MCF 10A (cell line): ENCODE results near the gene CHRND. TPM values are rescaled to one million over a fixed set of nuclear protein-coding genes. Genes with fewer than 3 reads are reported as not detected.

Source experiments
- BruUV-seq: library from RNA; stranded (reverse); fragments of 400-500 nt; replicated peaks from 2 replicates; lab custom pipeline; 2021; lab: Mats Ljungman, UMichigan
- CTCF ChIA-PET: fragments of 300-600 bp; sonication (Branson Sonifier 250); formaldehyde crosslinking; extraction: SDS; loops from one replicate; lab custom pipeline; 2021; ENCODE audit warnings: antibody characterized with exemption, inconsistent platforms; lab: Yijun Ruan, JAX
- POLR2A ChIA-PET: fragments of 300-600, 350-650 bp; sonication (Branson Sonifier 250); formaldehyde crosslinking; extraction: SDS; loops from one replicate; lab custom pipeline; 2020; ENCODE audit warnings: antibody characterized with exemption, inconsistent platforms; lab: Yijun Ruan, JAX
- DNase-seq: peaks from one replicate; pipeline ENCODE4 v3.0.0-alpha.2; 2018; ENCODE audit not compliant: unreplicated experiment
- H3K27ac Mint-ChIP-seq: one replicate; pipeline ENCODE4 v1.8.0; 2022; ENCODE audit warnings: mild to moderate bottlenecking, low read depth, mixed read lengths; ENCODE audit not compliant: unreplicated experiment
- H3K27me3 Mint-ChIP-seq: one replicate; pipeline ENCODE4 v1.8.0; 2022; ENCODE audit warnings: mixed read lengths; ENCODE audit not compliant: insufficient read depth, unreplicated experiment
- H3K36me3 Mint-ChIP-seq: one replicate; pipeline ENCODE4 v1.8.0; 2022; ENCODE audit warnings: mild to moderate bottlenecking, moderate library complexity, mixed read lengths; ENCODE audit not compliant: insufficient read depth, unreplicated experiment
- H3K4me1 Mint-ChIP-seq: one replicate; pipeline ENCODE4 v1.8.0; 2022; ENCODE audit warnings: mixed read lengths; ENCODE audit not compliant: insufficient read depth, unreplicated experiment
- H3K4me3 Mint-ChIP-seq: one replicate; pipeline ENCODE4 v1.8.0; 2022; ENCODE audit warnings: mild to moderate bottlenecking, moderate library complexity, mixed read lengths; ENCODE audit not compliant: unreplicated experiment
- H3K9me3 Mint-ChIP-seq: one replicate; pipeline ENCODE4 v1.8.0; 2022; ENCODE audit warnings: mixed read lengths; ENCODE audit not compliant: unreplicated experiment
- CTCF ChIP-seq: fragments of 200-600 bp; IDR thresholded peaks from one replicate; pipeline ENCODE4 v1.8.0; 2022; ENCODE audit warnings: antibody characterized with exemption, mild to moderate bottlenecking; ENCODE audit not compliant: unreplicated experiment
- intact Hi-C: fragments of 100-400 bp; cut with micrococcal nuclease; formaldehyde crosslinking; loops from 2 replicates; pipeline ENCODE4 v1.14.1; 2022
- total RNA-seq: library from RNA; stranded (reverse); gene quantifications from 2 replicates; pipeline ENCODE4 v1.2.3, GENCODE V29; 2022

The CHRND gene
- total RNA-seq, 1 experiment from 2014 or later: not detected

DNA sequence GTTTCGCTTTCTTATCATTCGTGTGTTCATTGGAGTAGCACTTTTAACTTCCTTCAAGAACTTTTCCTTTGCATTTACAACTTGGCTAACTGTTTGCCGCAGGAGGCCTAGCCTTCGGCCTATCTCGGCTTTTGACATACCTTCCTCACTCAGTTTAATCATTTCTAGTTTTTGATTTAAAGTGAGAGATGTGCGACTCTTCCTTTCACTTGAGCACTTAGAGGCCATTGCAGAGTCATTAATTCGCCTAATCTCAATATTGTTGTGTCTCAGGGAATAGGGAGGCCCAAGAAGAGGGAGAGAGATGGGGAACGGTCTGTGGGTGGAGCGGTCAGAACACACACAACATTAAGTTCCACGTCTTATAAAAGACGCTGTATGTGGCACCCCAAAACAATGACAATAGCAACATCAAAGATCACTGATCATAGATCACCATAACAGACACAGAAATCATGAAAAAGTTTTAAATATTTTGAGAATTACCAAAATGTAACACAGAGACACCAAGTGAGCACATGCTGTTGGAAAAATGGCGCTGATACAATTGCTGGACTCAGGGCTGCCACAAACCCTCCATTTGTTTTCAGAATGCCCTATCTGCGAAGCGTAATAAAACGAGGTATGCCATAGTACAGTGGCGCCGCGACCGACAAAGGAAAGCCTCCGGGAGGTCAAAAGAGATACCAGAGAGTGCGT lies 23.8 kb downstream of the CHRND start:
- Mint-ChIP-seq H3K27ac (peak overlapping the region; percentile 96), H3K36me3 (peaks cover 28% of the 10 kb centered on the region), H3K4me1 (peaks cover 27% of the 10 kb centered on the region), H3K4me3 (peak overlapping the region; percentile 90), H3K27me3 (no peaks in the 10 kb centered on the region), H3K9me3 (no peaks in the 10 kb centered on the region)
- CTCF ChIA-PET: no interaction called here
- TSS peak; percentile 66 for BruUV-seq
- intact Hi-C loops: loop anchor here (2.0 kb wide), 1 partner anchor 43 kb away; no protein-coding TSS in a partner anchor
- TF ChIP-seq CTCF: no peak
- DNase-seq: peak; percentile 17
- POLR2A ChIA-PET: interaction anchor here (0.7 to 3.0 kb wide), 11 partner anchors 10 to 588 kb away, joined by 3 to 39 read pairs (median 4); partner anchors contain the start of genes CHRNG, DIS3L2 and GIGYF2

DNA sequence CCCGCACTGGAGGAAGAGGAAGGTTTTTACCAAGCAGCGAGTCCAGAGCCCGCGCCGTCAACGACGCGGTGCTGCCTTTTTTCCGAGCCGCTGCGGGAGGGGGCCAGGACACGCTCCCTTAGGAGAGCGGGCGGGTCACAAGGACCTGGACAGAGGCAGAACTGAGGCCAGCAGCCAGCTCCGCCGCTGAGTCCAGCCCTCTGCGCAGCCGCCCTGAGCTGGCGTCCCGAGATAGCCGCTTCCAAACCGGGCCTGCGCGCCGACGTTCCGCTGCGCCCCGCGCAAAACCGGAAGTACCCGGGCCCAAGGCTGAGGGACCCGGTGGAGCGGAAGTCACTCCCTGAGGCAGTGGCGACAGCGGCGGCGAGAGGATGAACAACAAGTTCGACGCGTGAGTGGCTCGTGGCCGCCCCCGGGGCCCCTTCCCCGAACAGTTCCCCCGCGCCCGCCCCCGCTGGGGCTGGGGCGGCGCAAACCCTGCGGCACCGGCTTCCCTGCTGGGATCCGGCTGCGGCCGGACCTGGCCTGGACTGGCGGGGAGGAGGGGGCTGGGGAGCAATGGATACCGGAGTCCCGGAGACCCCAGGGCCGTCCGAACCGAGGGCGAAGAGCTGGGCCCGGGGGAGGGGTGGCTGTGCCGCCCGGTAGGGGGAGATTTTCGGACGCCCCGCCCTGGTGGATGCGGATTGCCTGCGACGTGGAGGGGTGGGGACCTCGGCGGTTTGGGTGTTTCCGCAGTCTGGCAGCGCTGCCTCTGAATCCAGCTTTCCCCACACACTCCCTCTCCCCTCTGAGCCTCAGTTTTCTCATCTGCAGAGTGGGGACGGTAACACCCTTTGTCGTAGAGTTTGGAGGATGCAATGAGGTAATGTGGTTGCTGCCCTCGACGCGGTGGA lies 24.6 kb downstream of the CHRND start, which contains the start of the genes EIF4E2 and TIGD1:
TSS of gene EIF4E2 (plus strand) at position 336 of the 896 bp plus-strand sequence. CDS start at position 372, 36 bp downstream.
TSS of gene TIGD1 (minus strand) at position 204 of the 896 bp plus-strand sequence. CDS start 675 bp downstream, outside the sequence.
- ChIA-PET POLR2A (interaction anchor here (0.6 to 3.0 kb wide), 19 partner anchors 9 to 1587 kb away, joined by 3 to 39 read pairs (median 4); partner anchors contain the start of genes CHRNG, COPS7B, DIS3L2 and GIGYF2), CTCF (no interaction called here)
- Mint-ChIP-seq H3K36me3 (peaks cover 30% of the 10 kb centered on the region), H3K9me3 (no peaks in the 10 kb centered on the region), H3K4me3 (peak within 1 kb of the TSS; percentile 90), H3K4me1 (peaks cover 30% of the 10 kb centered on the region), H3K27me3 (no peaks in the 10 kb centered on the region), H3K27ac (peak within 1 kb of the TSS; percentile 96)
- TF ChIP-seq CTCF: no peak
- intact Hi-C loops: loop anchor here (2.0 kb wide), 1 partner anchor 42 kb away; no protein-coding TSS in a partner anchor
- BruUV-seq: no TSS peak
- peak; percentile 87 for DNase-seq

DNA sequence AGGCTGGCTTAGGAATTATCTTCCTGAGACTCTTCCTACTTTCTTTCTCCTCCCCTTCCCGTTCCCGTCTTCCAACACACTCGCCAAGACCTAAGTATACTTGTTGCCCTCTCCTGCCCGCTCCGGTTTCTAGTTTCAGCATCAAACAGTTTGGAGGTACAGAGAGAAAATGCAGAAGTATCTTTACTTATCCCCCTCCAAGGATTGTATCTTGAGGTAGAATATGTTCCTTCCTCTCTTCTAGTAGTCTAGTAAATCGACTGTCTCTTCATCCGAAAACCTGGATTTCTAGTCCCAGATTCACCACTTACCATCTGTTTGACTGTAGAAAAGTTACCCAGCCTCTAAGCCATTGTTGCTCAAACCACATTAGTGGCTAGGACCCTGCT lies 25.3 kb downstream of the CHRND start:
- H3K27ac Mint-ChIP-seq: peak overlapping the region; percentile 96
- CTCF ChIA-PET: no interaction called here
- POLR2A ChIA-PET: interaction anchor here (0.6 to 3.0 kb wide), 13 partner anchors 10 to 1087 kb away, joined by 3 to 39 read pairs (median 4); partner anchors contain the start of genes CHRNG, COPS7B, GIGYF2 and NCL
- no peak for DNase-seq
- no peak for TF ChIP-seq CTCF
- peaks cover 26% of the 10 kb centered on the region for H3K36me3 Mint-ChIP-seq
- TSS peak; percentile 43 for BruUV-seq
- no peaks in the 10 kb centered on the region for H3K9me3 Mint-ChIP-seq
- intact Hi-C loops: loop anchor here (2.0 kb wide), 1 partner anchor 42 kb away; no protein-coding TSS in a partner anchor
- peaks cover 36% of the 10 kb centered on the region for H3K4me1 Mint-ChIP-seq
- no peaks in the 10 kb centered on the region for H3K27me3 Mint-ChIP-seq
- H3K4me3 Mint-ChIP-seq: peak overlapping the region; percentile 90
